Ascending aorta (tissue), 2 donors: Measurements from ENCODE around the gene HEPACAM. TPM values are rescaled to one million over a fixed set of nuclear protein-coding genes. Genes with fewer than 3 reads are reported as not detected.

ENCODE experiments used
- DNase-seq, 2 donors: peaks; one replicate each; pipeline ENCODE4 v3.0.0-alpha.2; 2019; ENCODE audit warnings: low spot score in 2 of 2
- H3K27ac ChIP-seq, 2 donors: fragments of 200-600 bp; sonication (generic); one replicate each; pipeline ENCODE4 v1.5.1; 2016 to 2017; ENCODE audit warnings: mild to moderate bottlenecking in 1 of 2
- H3K27me3 ChIP-seq: fragments of 200-600 bp; sonication (generic); one replicate; pipeline ENCODE4 v1.5.1; 2017
- H3K36me3 ChIP-seq, 2 donors: fragments of 200-600 bp; sonication (generic); one replicate each; pipeline ENCODE4 v1.5.1; 2016
- H3K4me1 ChIP-seq, 2 donors: fragments of 200-600 bp; sonication (generic); one replicate each; pipeline ENCODE4 v1.5.1; 2016 to 2017; ENCODE audit warnings: mild to moderate bottlenecking in 1 of 2
- H3K4me3 ChIP-seq, 2 donors: fragments of 200-600 bp; sonication (generic); one replicate each; pipeline ENCODE4 v1.5.1; 2016 to 2017; ENCODE audit warnings: mild to moderate bottlenecking in 1 of 2
- H3K9me3 ChIP-seq, 2 donors: fragments of 200-600 bp; sonication (generic); one replicate each; pipeline ENCODE4 v1.5.1; 2016
- intact Hi-C: fragments of 100-400 bp; cut with DNase I; formaldehyde crosslinking; loops from one replicate; pipeline ENCODE4 v1.15.1; 2023
- total RNA-seq: library from RNA; depleted of rRNA; stranded (reverse); fragments of >200 nt; gene quantifications from one replicate; pipeline ENCODE4 v1.1.0, GENCODE V29; 2016
- TF ChIP-seq, protein P1 (sequence below), 3 experiments: fragments of 200-600 bp in 2 of 3; fragments of 450-650 bp in 1 of 3; sonication (generic) in 2 of 3; IDR thresholded peaks; one replicate each; pipeline ENCODE4 v1.5.1; 2016 to 2019; ENCODE audit warnings: antibody characterized with exemption in 3 of 3, mild to moderate bottlenecking in 1 of 3, moderate library complexity in 1 of 3

The HEPACAM gene
- total RNA-seq, 1 donor from 2014 or later, result not detected

DNA sequence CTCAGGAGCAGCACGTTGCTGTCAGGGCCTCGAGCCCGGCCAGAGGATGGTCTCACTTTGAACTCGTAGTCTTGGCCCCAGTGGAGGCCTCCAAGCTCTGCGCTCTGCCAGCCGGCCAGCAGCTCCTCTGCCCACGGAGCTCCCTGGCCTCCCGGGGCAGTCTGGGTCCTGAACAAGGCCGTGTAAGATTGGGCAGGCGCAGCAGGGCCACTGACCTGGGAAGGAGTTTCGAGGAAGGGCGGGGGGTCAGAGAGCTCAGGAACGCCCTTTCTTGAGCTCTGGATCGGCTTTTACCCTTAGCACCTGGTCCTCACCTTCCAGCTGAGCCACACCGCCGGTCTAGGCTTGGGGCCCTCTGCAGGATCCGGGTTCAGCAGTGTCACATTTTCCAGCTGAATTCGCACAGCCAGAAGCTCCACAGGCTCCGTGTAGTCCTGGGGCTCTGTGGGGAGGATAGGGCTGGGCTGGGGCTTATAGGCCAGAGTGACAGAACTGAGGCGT, 40.3 kb downstream of the HEPACAM start:
- Histone ChIP-seq H3K4me1 (no peaks in the 10 kb centered on the region), H3K9me3 (no peaks in the 10 kb centered on the region), H3K4me3 (no peak overlapping the region), H3K27me3 (no peaks in the 10 kb centered on the region), H3K36me3 (no peaks in the 10 kb centered on the region), H3K27ac (peak overlapping the region in 1 of 2 donors; percentile 50)
- DNase-seq, result no peak
- intact Hi-C loops, result no loop called here
- TF ChIP-seq, protein P1, sequence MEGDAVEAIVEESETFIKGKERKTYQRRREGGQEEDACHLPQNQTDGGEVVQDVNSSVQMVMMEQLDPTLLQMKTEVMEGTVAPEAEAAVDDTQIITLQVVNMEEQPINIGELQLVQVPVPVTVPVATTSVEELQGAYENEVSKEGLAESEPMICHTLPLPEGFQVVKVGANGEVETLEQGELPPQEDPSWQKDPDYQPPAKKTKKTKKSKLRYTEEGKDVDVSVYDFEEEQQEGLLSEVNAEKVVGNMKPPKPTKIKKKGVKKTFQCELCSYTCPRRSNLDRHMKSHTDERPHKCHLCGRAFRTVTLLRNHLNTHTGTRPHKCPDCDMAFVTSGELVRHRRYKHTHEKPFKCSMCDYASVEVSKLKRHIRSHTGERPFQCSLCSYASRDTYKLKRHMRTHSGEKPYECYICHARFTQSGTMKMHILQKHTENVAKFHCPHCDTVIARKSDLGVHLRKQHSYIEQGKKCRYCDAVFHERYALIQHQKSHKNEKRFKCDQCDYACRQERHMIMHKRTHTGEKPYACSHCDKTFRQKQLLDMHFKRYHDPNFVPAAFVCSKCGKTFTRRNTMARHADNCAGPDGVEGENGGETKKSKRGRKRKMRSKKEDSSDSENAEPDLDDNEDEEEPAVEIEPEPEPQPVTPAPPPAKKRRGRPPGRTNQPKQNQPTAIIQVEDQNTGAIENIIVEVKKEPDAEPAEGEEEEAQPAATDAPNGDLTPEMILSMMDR (IDR thresholded peaks at IDR 0.05), result no peak

DNA sequence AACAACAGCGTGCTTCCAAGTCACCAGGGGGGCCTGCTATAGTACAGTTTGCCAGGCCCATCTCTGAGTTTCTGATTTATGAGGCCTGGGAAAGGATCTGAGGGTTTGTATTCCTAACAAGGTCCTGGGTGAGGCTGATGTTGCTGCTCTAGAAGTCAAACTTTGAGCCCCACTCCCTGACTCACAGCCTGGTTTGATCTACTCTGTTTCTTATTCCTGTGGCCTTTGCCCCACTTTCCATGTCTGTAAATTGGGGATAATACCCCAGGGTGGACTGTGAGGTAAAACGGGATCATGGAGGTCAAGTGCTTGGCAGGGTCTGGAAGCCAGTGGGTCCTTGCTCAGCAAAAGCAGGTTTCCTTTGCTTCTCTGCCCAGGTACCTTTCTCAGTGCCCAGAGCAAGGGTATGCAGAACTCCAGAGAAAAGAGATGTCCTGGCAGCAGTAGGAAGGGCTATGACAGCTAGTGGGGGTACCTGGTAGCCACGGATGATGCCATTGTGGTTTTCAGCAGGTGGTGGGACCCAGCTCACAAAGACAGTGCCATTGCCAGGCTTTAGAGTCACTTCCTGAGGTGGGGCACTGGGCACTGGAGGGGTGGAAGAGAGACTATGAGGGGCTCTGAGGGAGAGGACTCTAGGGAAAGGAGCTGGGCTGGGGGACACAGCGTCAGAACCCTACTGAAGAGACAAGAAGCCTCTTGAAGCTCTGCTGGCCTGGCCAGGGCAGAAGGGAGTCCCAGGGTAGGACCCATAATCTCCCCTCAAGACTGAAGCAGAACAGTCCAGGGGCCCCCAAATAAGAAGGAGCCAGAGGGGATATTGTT, 41.0 kb downstream of the HEPACAM start:
- Histone ChIP-seq H3K27ac (no peak overlapping the region), H3K4me1 (no peaks in the 10 kb centered on the region), H3K27me3 (no peaks in the 10 kb centered on the region), H3K4me3 (no peak overlapping the region), H3K9me3 (no peaks in the 10 kb centered on the region), H3K36me3 (no peaks in the 10 kb centered on the region)
- TF ChIP-seq, protein P1 (IDR thresholded peaks at IDR 0.05), result no peak
- DNase-seq, result no peak
- intact Hi-C loops, result no loop called here

DNA sequence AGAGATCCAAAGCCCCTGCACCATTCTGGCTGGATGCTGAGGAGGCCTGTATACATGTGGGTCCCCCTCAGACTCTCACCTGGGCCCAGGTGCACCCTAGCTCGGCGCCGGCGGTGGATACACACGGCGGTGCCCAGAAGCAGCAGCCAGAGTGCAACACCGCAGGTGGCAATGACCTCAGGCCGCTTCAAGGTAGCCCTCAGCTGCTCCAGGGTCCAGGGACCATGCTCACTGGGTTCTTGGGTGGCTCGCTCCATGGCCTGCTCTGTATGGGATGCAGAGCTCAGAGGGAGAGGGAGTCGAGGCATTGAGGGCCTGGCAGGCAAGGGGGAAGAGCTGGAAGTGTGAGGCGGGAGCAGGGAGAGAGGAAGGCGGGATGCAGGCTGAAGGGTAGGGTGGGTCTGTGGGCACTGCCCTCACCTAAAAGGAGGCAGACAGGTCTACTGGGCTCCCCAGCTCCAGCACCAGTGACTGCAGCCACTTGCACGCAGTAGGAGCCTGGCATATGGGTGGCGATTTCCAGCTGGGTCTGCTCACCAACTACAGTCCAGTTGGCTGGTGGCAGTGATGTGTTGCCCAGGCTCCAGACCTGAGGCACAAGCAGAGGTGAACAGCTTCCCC, 42.0 kb downstream of the HEPACAM start:
- H3K9me3 ChIP-seq, result no peaks in the 10 kb centered on the region
- TF ChIP-seq, protein P1 (IDR thresholded peaks at IDR 0.05), result no peak
- H3K4me1 ChIP-seq, result no peaks in the 10 kb centered on the region
- H3K27ac ChIP-seq, result no peak overlapping the region
- H3K36me3 ChIP-seq, result no peaks in the 10 kb centered on the region
- intact Hi-C loops, result no loop called here
- H3K27me3 ChIP-seq, result no peaks in the 10 kb centered on the region
- no peak for DNase-seq
- no peak overlapping the region for H3K4me3 ChIP-seq

DNA sequence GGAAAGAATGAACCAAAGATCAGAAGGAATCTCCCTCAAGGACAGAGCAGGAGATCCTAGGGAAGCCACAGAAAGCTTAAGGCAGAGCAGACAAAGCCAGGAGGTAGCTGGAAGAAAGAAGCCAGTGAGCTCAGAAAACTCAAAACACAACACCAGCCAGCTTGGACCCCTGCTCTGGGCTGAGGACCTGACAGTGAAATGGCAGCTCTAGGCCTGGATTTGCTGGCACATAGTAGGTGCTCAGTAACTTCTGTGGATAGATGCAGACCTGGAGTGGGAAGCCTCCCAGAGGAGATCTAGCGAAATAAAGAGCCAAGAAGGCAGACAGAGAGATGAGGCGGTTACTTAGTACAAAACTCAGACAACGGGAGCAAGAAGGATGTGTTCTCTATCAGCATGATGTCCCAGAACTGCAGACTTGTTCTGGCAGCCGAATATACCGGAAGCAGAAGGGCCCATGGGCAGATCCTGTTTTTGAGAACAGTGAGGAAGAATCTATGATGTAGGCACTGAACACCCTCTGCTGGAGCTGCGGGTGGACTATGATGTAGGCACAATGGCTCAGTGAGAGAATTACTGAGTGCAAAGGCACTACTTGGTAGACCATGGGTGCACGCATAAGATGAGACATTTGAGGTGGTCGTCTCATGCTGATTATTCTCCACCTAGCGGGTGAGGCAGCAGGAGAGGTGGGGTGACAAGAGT, 42.9 kb downstream of the HEPACAM start:
- peak in 1 of 2 donors; percentile 64 for DNase-seq
- peak overlapping the region in 1 of 2 donors; percentile 27 for H3K27ac ChIP-seq
- no peaks in the 10 kb centered on the region for H3K36me3 ChIP-seq

DNA sequence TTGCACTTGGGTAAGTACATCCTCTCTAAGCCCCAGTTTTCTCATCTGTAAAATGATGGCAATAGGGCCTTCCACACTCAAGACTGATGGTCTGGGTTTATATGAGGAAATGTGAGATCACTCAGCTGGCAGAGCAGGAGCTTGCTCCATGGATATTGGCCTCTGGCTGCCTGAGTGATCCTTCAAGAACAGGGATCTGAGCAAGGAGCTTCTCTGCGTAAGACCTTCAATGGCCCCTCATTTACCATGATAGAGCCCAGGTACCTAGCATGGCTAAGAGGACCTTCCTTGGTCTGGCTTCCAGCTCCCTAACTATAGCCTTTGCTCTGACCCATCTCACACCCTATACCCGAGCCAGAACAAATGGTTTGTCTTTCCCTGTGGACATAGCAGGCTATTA, 43.7 kb downstream of the HEPACAM start:
- no peaks in the 10 kb centered on the region for H3K27me3 ChIP-seq
- DNase-seq, result peak in 1 of 2 donors; percentile 28
- H3K27ac ChIP-seq, result peak overlapping the region in 1 of 2 donors; percentile 27
- no peak overlapping the region for H3K4me3 ChIP-seq
- H3K4me1 ChIP-seq, result no peaks in the 10 kb centered on the region
- no peaks in the 10 kb centered on the region for H3K9me3 ChIP-seq
- no peaks in the 10 kb centered on the region for H3K36me3 ChIP-seq
- TF ChIP-seq, protein P1 (IDR thresholded peaks at IDR 0.05), result no peak
- intact Hi-C loops, result no loop called here

More for the DNA sequence above, 42.9 kb downstream of the HEPACAM start:
- intact Hi-C loops, result no loop called here
- H3K27me3 ChIP-seq, result no peaks in the 10 kb centered on the region
- no peaks in the 10 kb centered on the region for H3K9me3 ChIP-seq
- H3K4me3 ChIP-seq, result no peak overlapping the region
- TF ChIP-seq, protein P1 (IDR thresholded peaks at IDR 0.05), result no peak
- H3K4me1 ChIP-seq, result no peaks in the 10 kb centered on the region
